H1 (cell line): Measurements from ENCODE around the gene GRK5.

Source experiments
- BRCA1 ChIP-seq: IDR thresholded peaks from 2 replicates; pipeline ENCODE4 v1.6.1; 2012; ENCODE audit warnings: low read depth, low read length, improper control_type of control experiment
- CHD1 ChIP-seq: IDR thresholded peaks from 2 replicates; pipeline ENCODE4 v1.6.1; 2012; ENCODE audit warnings: low read depth, low read length, improper control_type of control experiment
- CTCF ChIP-seq, 3 experiments: IDR thresholded peaks; 1 replicate in 2 of 3; 2 replicates in 1 of 3; pipeline versions ENCODE4 v1.5.1 to v1.6.1; 2011; ENCODE audit warnings: low read length in 3 of 3, mild to moderate bottlenecking in 3 of 3, inconsistent platforms in 2 of 3, low read depth in 1 of 3, moderate library complexity in 1 of 3; ENCODE audit not compliant: insufficient read depth in 1 of 3; ENCODE audit errors: control extremely low read depth in 1 of 3
- EZH2 ChIP-seq: fragments of 200-600 bp; sonication (generic); IDR thresholded peaks from 2 replicates; pipeline ENCODE4 v1.7.1; 2012; ENCODE audit warnings: low read depth, mild to moderate bottlenecking, moderate library complexity, low read length, inconsistent platforms; ENCODE audit not compliant: severe bottlenecking
- FOSL1 ChIP-seq: IDR thresholded peaks from 2 replicates; pipeline ENCODE4 v1.6.1; 2011; ENCODE audit warnings: mild to moderate bottlenecking, low read depth, low read length, moderate library complexity; ENCODE audit not compliant: insufficient read depth
- JUN ChIP-seq: IDR thresholded peaks from 2 replicates; pipeline ENCODE4 v1.6.1; 2011; ENCODE audit warnings: low read depth, mild to moderate bottlenecking, improper control_type of control experiment, low read length
- RAD21 ChIP-seq, 2 experiments: IDR thresholded peaks in 1 of 2; conservative IDR thresholded peaks in 1 of 2; 2 replicates each; pipeline ENCODE4 v1.6.1; 2011; ENCODE audit warnings: low read depth in 2 of 2, low read length in 2 of 2, improper control_type of control experiment in 1 of 2, inconsistent platforms in 1 of 2, mild to moderate bottlenecking in 1 of 2, moderate library complexity in 1 of 2
- RFX5 ChIP-seq: IDR thresholded peaks from 2 replicates; pipeline ENCODE4 v1.6.1; 2011; ENCODE audit warnings: low read depth, low read length, improper control_type of control experiment, borderline replicate concordance
- SIN3A ChIP-seq, 2 experiments: IDR thresholded peaks in 1 of 2; conservative IDR thresholded peaks in 1 of 2; 2 replicates each; pipeline ENCODE4 v1.6.1; 2011 to 2012; ENCODE audit warnings: low read length in 2 of 2, improper control_type of control experiment in 1 of 2, low read depth in 1 of 2, mild to moderate bottlenecking in 1 of 2
- USF2 ChIP-seq: IDR thresholded peaks from 2 replicates; pipeline ENCODE4 v1.6.1; 2011; ENCODE audit warnings: low read length, improper control_type of control experiment
- ZNF274 ChIP-seq: IDR thresholded peaks from 2 replicates; pipeline ENCODE4 v1.7.0; 2012; ENCODE audit warnings: low read length, borderline replicate concordance; ENCODE audit errors: extremely low read depth

GRCh38 chr10:119483001-119483400 lies 275.6 kb downstream of the GRK5 start:
- TF ChIP-seq CTCF (IDR thresholded peaks at IDR 0.05; ENCODE audit: control extremely low read depth in 1 of 3, insufficient read depth in 1 of 3, low read depth in 1 of 3, low read length in 3 of 3) (no peak), BRCA1 (no peak), FOSL1 (no peak), EZH2 (no peak), USF2 (no peak), ZNF274 (no peak), RFX5 (no peak), SIN3A (conservative IDR thresholded peaks at IDR 0.05 in 1 of 2, IDR thresholded peaks at IDR 0.05 in 1 of 2; ENCODE audit: low read depth in 1 of 2, low read length in 2 of 2) (no peak), CHD1 (no peak), JUN (no peak), RAD21 (IDR thresholded peaks at IDR 0.05 in 1 of 2, conservative IDR thresholded peaks at IDR 0.05 in 1 of 2; ENCODE audit: low read depth in 2 of 2, low read length in 2 of 2) (no peak)
